RPMI8226 (cell line): ENCODE results near the gene COPE.
"Not testable (repeated sequence)": the region's sequence is repeated elsewhere in the genome, so short reads cannot be mapped to it uniquely, and the experiment has no call there.

Experiments used
- DNase-seq: peaks from one replicate; pipeline ENCODE4 v3.0.0-alpha.2; 2015

Gene COPE

GRCh38 chr19:18908917-18909619, 10.1 kb downstream of the COPE start:
- DNase-seq: no peak

- DNase-seq: no peak
These were observed 12.3 kb downstream of the COPE start for GRCh38 chr19:18906605-18907519.

DNA sequence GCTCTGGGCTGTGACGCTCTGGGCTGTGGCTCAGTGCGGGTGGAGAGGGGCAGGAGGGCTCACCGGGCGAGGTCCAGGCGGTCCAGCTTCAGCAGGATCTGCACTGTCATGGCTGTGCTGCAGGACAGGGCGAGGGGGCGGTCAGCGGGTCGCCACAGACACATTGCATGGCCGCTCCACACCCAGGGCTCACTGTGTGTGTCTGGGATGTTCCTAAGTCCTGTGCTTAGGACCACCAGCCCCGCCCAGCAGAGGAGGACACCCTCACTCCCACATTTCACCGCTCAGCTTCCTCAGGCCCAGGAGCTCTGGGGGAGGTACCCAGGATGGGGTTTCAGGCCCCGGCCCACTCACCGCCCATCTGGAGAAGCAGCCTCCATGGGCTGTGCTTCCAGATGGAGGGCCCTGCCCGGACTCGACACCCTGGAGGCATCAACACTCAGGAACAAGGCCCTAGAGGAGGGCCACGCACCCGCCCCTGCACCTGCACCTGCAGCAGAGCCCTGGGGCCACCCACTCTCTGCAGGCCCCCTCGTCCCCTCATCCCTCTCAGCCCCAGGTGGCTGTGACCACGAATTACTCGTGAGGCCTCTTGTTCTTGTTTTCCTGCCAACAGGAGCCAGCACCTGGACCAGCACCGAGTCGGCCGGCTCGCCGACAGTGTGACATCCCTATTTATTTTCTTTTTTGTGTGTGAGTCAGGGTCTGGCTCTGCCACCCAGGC, 13.5 kb downstream of the COPE start:
- no peak for DNase-seq

GRCh38 chr19:18905058-18905456, 14.1 kb downstream of the COPE start:
- no peak for DNase-seq

- no peak for DNase-seq
These were observed 14.7 kb downstream of the COPE start for GRCh38 chr19:18904334-18905057.

DNA sequence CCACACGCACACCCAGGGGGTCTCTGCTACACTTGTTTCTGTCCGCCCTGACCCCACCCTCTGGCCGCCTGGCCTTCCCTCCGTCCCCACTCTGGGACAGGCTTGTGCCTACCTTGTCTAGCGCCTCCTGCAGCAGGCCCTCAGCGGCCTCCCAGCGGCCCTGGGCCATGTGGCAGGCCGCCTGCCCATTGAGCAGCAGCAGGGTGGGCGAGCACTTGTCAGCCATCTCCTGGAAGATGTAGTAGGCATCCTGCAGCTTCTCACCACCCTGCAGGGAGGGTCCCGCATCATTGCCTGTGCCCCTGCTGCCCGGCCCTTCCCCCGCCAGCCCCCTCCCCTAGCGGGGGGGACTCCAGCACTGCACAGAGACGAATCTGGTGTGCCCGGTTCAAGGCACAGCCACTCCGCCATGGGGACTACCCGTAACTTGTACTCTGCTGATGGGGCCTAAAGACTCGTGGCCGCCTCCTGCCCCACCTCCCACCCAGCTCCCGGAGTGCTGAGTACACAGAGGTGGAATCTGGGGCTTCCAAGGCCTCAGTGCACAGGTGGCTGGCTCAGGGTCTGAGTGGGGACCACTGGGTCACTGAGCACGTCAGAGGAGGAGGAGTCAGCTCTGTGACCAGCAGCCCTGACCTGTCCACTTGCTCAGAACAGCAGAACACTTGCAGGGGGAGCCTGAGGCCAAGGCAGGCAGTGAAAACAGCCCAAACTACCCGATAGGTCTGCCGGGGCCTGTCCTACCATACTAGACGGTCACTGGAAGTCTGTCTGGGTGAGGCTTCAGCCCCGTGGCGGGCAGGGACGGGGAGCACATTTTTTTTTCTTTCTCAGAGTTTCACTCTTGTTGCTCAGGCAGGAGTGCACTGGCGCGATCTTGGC, 15.8 kb downstream of the COPE start:
- no peak for DNase-seq

DNA sequence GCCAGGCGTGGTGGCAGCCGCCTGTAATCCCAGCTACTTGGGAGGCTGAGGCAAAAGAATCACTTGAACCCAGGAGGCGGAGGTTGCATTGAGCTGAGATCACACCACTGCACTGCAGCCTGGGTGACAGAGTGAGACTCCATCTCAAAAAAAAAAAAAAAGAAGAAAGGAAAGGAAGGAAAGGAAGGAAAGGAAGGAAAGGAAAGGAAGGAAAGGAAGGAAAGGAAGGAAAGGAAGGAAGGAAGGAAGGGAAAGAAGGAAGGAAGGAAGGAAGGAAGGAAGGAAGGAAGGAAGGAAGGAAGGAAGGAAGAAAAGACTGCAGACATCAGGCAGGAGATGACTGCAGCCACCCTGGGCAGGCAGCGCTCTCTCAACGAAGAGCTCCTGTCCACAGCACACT, 16.7 kb downstream of the COPE start:
- DNase-seq: not testable (repeated sequence)

DNA sequence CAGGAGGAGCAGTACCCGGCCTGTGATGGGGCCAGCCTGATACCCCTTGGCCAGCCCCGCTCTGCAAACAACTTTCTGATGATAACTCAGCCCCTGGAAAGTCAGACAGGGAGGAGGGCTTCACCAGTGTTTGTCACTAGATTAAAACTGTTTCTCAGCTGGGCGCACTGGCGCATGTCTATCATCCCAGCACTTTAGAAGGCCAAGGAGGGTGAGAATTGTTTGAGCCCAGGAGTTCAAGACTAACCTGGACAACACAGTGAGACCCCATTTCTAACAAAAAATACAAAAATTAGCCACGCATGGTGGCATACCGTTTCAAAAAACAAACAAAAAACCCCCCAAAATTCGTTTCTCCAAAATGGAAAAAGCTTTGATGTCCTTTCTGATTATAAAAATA, 17.7 kb downstream of the COPE start:
- DNase-seq: no peak

DNA sequence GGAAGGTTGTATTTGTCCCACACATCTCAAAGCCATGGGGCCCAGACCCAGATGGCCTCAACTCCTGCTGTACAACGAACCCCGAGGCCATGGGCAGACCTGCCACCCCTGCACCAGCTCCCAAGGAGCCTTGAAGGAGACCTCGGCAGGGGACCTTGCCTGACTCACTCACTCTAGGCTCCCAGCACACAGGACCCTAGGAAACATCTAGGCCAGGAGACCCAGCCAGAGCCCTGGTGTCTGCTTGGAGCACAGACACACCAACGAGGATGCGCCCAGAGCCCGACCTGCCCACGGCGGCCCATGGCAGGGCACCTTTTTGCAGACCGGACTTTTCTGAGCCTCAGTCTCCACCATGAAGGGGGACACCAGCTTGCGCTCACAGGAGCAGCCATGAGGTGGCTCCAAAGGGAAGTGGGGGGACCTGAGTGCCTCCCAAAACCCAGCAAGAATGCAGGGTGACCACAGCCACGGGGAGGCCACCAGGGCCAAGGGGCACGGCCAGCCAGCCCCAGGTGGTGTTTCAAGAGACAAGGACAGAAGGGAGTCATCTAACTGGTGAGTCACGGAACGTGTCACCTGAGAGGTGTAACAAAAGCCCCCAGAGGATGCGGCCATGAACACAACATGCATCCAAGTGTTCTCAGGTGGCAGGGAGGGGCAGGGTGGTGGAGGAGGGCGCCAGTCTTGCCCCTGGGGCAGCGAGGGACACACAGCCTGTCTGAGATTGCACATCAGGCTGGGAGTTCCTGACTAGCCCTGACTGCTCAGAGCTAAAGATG, 18.3 kb downstream of the COPE start:
- DNase-seq: no peak

GRCh38 chr19:18899624-18900560, 19.3 kb downstream of the COPE start:
- no peak for DNase-seq

- no peak for DNase-seq
These were observed 20.4 kb downstream of the COPE start for GRCh38 chr19:18898607-18899408.

DNA sequence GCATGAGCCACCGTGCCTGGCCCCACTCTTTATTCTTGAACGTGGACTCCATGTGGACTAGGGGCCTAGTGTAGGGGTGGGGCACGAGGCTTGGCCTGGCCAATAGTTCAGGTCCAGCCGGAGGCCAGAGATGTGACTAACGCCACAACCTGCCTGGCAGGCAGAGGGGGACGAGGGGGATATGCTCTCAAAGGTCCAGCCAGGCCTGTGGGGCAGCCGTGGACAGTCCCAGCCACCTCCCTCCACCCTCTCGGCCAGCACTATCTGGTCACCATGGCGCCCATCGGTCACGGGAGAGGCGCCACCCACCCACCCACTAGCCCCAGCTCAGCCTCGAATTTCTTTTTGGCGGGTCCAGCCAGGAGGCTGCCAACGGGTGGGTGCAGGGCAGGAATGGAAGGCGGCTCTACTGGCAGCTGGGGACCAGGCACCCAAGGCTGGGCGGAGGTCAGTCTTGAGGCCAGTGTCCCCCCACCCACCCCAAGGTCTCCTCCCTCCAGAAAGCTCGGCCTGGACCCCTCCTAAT, 21.0 kb downstream of the COPE start:
- DNase-seq: no peak

DNA sequence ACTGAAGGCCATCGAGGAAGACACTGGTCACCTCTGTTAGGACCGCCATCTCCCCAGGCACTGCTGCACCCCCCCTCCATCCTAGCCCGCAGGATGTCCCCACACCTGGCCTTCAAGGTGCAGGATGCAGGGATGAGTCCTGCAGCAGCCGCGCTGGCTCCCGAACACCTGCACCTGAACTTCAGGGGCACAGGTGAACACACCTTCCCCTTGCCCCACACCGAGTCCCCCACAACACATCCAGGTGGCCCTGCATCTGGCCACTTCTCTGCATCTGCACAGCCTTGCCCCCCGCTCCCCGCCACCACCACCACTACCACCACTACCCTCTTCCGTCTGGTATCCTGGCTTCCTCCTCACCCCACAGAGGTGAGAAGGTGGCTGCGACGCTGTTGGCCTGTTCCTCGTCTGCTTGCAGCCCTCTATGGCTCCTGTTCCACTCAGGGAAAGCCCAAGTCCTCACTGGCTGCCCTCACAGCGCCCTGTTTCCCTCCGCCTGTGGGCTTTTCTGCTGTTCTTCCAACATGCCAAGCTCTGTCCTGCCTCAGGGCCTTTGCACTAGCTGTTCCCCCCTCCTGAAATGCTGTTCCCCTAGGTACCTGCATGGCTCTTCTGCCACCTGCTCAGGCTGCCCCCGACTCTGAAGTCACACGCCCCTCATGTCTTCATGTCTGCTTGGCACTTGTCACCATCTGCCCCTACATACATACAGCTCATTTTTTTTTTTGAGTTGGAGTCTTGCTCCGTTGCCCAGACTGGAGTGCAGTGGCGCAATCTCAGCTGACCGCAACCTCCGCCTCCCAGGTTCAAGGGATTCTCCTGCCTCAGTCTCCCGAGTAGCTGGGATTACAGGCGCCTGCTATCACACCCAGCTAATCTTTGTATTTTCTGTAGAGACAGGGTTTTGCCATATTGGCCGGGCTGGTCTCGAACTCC, 21.8 kb downstream of the COPE start:
- DNase-seq: no peak

DNA sequence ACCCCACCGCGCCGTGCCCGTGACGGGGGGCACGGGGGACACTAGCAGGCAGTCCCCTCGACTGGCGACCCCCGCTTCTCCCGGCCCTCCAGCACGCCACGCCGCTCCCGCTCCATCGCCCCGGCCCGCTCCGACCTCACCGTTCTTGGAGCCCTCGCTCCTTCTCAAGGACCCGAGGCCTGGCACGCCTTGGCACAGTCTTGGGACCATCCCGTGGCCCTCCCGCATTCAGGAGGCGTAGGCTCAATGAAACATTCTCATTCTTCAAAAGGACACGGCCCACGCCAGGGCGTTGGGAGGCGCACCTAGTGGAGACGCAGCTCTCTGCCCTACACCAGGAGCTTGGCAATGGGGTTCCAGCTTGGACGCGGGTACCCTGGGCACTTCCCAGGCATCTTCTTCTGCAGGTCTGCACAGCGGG, 22.8 kb downstream of the COPE start:
- DNase-seq: peak; percentile 41

DNA sequence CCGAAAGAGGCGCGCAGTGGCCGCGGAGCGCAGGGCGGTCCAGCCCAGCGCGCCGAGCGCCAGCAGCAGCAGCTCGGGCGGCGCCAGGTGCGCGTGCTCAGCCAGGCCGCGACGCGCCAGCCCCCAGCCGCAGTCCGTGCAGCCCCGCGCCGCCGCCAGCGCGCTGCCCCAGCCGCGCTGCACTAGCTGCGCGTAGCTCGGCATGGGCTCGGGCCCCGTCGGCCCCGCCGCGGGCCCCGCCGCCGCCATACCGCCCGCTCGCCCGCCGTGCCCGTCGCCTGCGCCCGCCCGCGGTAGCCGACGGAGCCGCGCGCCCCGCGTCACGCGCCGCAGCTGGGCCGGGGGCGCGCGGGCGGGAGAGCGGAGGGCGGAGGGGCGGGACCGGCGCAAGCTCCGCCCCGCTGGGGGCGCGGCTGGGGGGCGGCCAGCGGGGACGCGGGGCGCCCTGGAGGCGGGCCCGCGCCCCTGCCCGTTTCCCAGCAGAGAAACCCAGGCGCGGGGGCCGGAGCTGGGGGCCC, 23.3 kb downstream of the COPE start, which contains the start of gene CERS1:
CERS1 (minus strand) TSS at position 335 of the 518 bp plus-strand sequence; CDS start at position 249, 86 bp downstream.
- DNase-seq: peak; percentile 37

GRCh38 chr19:18895038-18895823, 24.0 kb downstream of the COPE start:
- peak; percentile 50 for DNase-seq
